Peyer's patch (tissue), 4 donors: Measurements from ENCODE around the gene TLE7. TPM values are rescaled to one million over a fixed set of nuclear protein-coding genes. Genes with fewer than 3 reads are reported as not detected.

Experiments used
- DNase-seq, 3 donors: peaks; one replicate each; pipeline ENCODE4 v3.0.0-alpha.2; 2017 to 2019
- H3K27ac ChIP-seq, 4 donors: fragments of 200-600 bp; sonication (generic); one replicate each; pipeline ENCODE4 v1.5.1; 2016 to 2019
- H3K27me3 ChIP-seq, 2 donors: fragments of 200-600 bp; sonication (generic); one replicate each; pipeline ENCODE4 v1.5.1; 2019
- H3K36me3 ChIP-seq, 3 donors: fragments of 200-600 bp; sonication (generic); one replicate each; pipeline ENCODE4 v1.5.1; 2016 to 2019
- H3K4me1 ChIP-seq, 4 donors: fragments of 200-600 bp; sonication (generic); one replicate each; pipeline ENCODE4 v1.5.1; 2016 to 2019
- H3K4me3 ChIP-seq, 4 donors: fragments of 200-600 bp; sonication (generic); 1 replicate in 3 of 4; 2 replicates in 1 of 4; pipeline ENCODE4 v1.5.1; 2016 to 2019; ENCODE audit warnings: mild to moderate bottlenecking in 1 of 4
- H3K9me3 ChIP-seq, 4 donors: fragments of 200-600 bp; sonication (generic); one replicate each; pipeline ENCODE4 v1.5.1; 2016 to 2019; ENCODE audit warnings: mild to moderate bottlenecking in 1 of 4
- POLR2A ChIP-seq, 2 donors: fragments of 450-650 bp; IDR thresholded peaks; one replicate each; pipeline ENCODE4 v1.5.1; 2017; ENCODE audit warnings: antibody characterized with exemption in 2 of 2, mild to moderate bottlenecking in 2 of 2, moderate library complexity in 2 of 2
- total RNA-seq, 4 donors: library from RNA; depleted of rRNA; stranded (reverse); fragments of >200 nt; gene quantifications; one replicate each; pipeline ENCODE4 v1.1.0, GENCODE V29; 2016
- TF ChIP-seq, protein P1 (sequence below), 6 experiments: fragments of 450-650 bp in 4 of 6; fragments of 200-600 bp in 2 of 6; sonication (generic) in 1 of 6; IDR thresholded peaks; one replicate each; pipeline ENCODE4 v1.5.1; 2017 to 2019; ENCODE audit warnings: antibody characterized with exemption in 6 of 6, mild to moderate bottlenecking in 3 of 6, moderate library complexity in 1 of 6

The TLE7 gene
- total RNA-seq, 4 donors from 2014 or later = not detected

GRCh38 chr16:71461686-71462648 is 20.1 kb upstream of the TLE7 start, which contains the start of gene ZNF23:
ZNF23 (minus strand) TSS chr16:71462247; CDS start chr16:71456796, 5,451 bp downstream.
- H3K4me3 ChIP-seq = peak within 1 kb of the TSS; percentile 63 to 91 (median 80)
- no peaks in the 10 kb centered on the region for H3K9me3 ChIP-seq
- H3K27me3 ChIP-seq = no peaks in the 10 kb centered on the region
- H3K36me3 ChIP-seq = no peaks in the 10 kb centered on the region
- H3K27ac ChIP-seq = peak within 1 kb of the TSS; percentile 83 to 87 (median 86)
- peak; percentile 86 to 94 (median 90) for DNase-seq
- TF ChIP-seq POLR2A (IDR thresholded peaks at IDR 0.05) = peak; percentile 49 to 52
- TF ChIP-seq, protein P1, sequence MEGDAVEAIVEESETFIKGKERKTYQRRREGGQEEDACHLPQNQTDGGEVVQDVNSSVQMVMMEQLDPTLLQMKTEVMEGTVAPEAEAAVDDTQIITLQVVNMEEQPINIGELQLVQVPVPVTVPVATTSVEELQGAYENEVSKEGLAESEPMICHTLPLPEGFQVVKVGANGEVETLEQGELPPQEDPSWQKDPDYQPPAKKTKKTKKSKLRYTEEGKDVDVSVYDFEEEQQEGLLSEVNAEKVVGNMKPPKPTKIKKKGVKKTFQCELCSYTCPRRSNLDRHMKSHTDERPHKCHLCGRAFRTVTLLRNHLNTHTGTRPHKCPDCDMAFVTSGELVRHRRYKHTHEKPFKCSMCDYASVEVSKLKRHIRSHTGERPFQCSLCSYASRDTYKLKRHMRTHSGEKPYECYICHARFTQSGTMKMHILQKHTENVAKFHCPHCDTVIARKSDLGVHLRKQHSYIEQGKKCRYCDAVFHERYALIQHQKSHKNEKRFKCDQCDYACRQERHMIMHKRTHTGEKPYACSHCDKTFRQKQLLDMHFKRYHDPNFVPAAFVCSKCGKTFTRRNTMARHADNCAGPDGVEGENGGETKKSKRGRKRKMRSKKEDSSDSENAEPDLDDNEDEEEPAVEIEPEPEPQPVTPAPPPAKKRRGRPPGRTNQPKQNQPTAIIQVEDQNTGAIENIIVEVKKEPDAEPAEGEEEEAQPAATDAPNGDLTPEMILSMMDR (IDR thresholded peaks at IDR 0.05) = peak in 2 of 6 experiments; percentile 14 to 21
- H3K4me1 ChIP-seq = peaks cover 0 to 20% (median 0%) of the 10 kb centered on the region in 4 donors

DNA sequence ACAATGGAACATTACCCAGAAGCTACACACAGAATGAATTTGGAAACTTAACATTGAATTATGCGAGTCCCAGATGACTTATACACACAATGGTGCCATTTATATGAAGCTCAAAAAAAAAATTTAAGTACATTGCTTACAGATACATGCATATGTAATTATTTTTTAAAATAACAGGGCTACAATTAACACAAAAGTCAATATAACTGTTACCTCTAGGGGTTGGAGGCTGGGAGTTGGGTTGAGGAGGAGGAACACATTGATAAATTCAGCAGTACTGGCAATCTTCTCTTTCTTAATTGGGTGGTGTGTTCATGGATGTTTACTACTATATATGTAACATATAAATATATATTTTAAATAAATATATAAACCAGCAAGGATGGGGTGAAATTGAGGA is 19.1 kb upstream of the TLE7 start:
- Histone ChIP-seq H3K4me1 (peaks cover 0 to 20% (median 0%) of the 10 kb centered on the region in 4 donors), H3K4me3 (no peak overlapping the region), H3K27me3 (no peaks in the 10 kb centered on the region), H3K9me3 (no peaks in the 10 kb centered on the region), H3K27ac (no peak overlapping the region), H3K36me3 (peaks cover 0 to 7% (median 0%) of the 10 kb centered on the region in 3 donors)
- no peak for TF ChIP-seq POLR2A (IDR thresholded peaks at IDR 0.05)
- TF ChIP-seq, protein P1 (IDR thresholded peaks at IDR 0.05) = no peak
- no peak for DNase-seq

DNA sequence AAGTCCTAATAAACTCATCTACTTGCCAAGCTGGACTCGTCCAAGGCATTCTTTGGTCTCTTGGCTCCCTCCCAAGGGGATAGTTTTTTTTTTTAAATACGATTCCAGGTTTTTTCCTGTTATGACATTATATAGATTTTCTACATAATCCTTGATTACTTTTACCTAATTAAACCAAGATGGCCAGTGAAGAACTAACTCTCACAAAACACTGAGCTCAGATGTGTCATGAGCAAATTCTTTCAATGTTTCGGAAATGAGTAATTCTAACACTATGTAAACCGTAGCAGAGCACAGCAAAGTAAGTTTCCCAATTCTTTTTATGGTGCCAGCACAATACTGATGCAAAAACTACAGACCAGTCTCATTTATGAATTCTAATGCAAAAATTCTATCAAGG is 18.4 kb upstream of the TLE7 start:
- no peak for DNase-seq
- H3K4me3 ChIP-seq = no peak overlapping the region
- no peak overlapping the region for H3K27ac ChIP-seq
- no peaks in the 10 kb centered on the region for H3K27me3 ChIP-seq
- TF ChIP-seq POLR2A (IDR thresholded peaks at IDR 0.05) = no peak
- TF ChIP-seq, protein P1 (IDR thresholded peaks at IDR 0.05) = no peak
- H3K36me3 ChIP-seq = peaks cover 0 to 14% (median 0%) of the 10 kb centered on the region in 3 donors
- no peaks in the 10 kb centered on the region for H3K9me3 ChIP-seq
- H3K4me1 ChIP-seq = peaks cover 0 to 20% (median 0%) of the 10 kb centered on the region in 4 donors

GRCh38 chr16:71459510-71459909 is 17.7 kb upstream of the TLE7 start:
- TF ChIP-seq POLR2A (IDR thresholded peaks at IDR 0.05) = no peak
- TF ChIP-seq, protein P1 (IDR thresholded peaks at IDR 0.05) = no peak
- no peak overlapping the region for H3K27ac ChIP-seq
- no peak for DNase-seq

DNA sequence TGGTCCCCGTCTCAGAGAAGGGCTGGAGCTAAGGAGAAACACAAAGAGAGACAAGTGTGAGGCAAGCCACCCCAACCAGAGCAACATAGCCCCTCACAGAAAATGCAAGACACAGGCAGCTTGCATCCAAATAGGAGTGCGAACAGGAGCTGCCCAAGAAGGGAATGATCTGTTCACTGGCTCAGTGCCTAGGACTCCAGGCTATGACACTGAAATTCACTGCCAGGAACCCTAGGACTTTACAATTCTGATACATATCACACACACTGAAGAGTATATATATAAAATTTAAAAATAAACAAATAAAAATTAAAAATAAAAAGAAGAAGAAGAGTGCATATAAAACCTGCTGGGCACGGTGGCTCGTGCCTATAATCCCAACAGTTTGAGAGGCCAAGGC is 14.9 kb upstream of the TLE7 start:
- H3K36me3 ChIP-seq = peaks cover 0 to 48% (median 6%) of the 10 kb centered on the region in 3 donors
- peaks cover 0 to 14% (median 0%) of the 10 kb centered on the region in 4 donors for H3K4me1 ChIP-seq
- no peak overlapping the region for H3K4me3 ChIP-seq
- peaks cover 0 to 11% (median 4%) of the 10 kb centered on the region in 4 donors for H3K9me3 ChIP-seq
- no peak overlapping the region for H3K27ac ChIP-seq
- H3K27me3 ChIP-seq = no peaks in the 10 kb centered on the region
- TF ChIP-seq, protein P1 (IDR thresholded peaks at IDR 0.05) = no peak
- TF ChIP-seq POLR2A (IDR thresholded peaks at IDR 0.05) = no peak
- no peak for DNase-seq

More at GRCh38 chr16:71459510-71459909, 17.7 kb upstream of the TLE7 start:
- Histone ChIP-seq H3K4me1 (peaks cover 0 to 20% (median 0%) of the 10 kb centered on the region in 4 donors), H3K4me3 (no peak overlapping the region), H3K9me3 (no peaks in the 10 kb centered on the region), H3K27me3 (no peaks in the 10 kb centered on the region), H3K36me3 (peaks cover 0 to 21% (median 0%) of the 10 kb centered on the region in 3 donors)
